ENCODE measurements around the gene SLC25A1.

- TF ChIP-seq POLR2AphosphoS5 (IDR thresholded peaks at IDR 0.05; ENCODE audit: low read depth, low read length): no peak
- TF ChIP-seq POLR2A (IDR thresholded peaks at IDR 0.05; ENCODE audit: low read depth, low read length): no peak
- no peak for TF ChIP-seq TAF1 (IDR thresholded peaks at IDR 0.05; ENCODE audit: low read depth, low read length)
- TF ChIP-seq POU2F2 (IDR thresholded peaks at IDR 0.05; ENCODE audit: low read depth, low read length): no peak
- no peak for TF ChIP-seq PAX5 (IDR thresholded peaks at IDR 0.05; ENCODE audit: insufficient read depth, low read length, severe bottlenecking)
These were observed 12.1 kb downstream of the SLC25A1 start for GRCh38 chr22:19166421-19166820.
